NCI-H82 (cell line): ENCODE data around the gene VWA2.

ENCODE experiments used
- DNase-seq: peaks from one replicate; lab custom pipeline; 2025; lab: John Stamatoyannopoulos, UW

The VWA2 gene

GRCh38 chr10:114300036-114300645 lies 61.1 kb downstream of the VWA2 start:
- DNase-seq = no peak

GRCh38 chr10:114301177-114301576 lies 62.1 kb downstream of the VWA2 start:
- DNase-seq = peak; percentile 14

GRCh38 chr10:114301951-114302710 lies 63.1 kb downstream of the VWA2 start:
- DNase-seq = no peak

- no peak for DNase-seq
These were observed 64.5 kb downstream of the VWA2 start for GRCh38 chr10:114303556-114303955.

- DNase-seq = peak; percentile 78
These were observed 65.0 kb downstream of the VWA2 start for GRCh38 chr10:114304017-114304570.

- DNase-seq = peak; percentile 28
These were observed 65.7 kb downstream of the VWA2 start for GRCh38 chr10:114304571-114305421.

- no peak for DNase-seq
These were observed 66.5 kb downstream of the VWA2 start for GRCh38 chr10:114305521-114305925.

- DNase-seq = no peak
These were observed 67.3 kb downstream of the VWA2 start for GRCh38 chr10:114306116-114306973.

- DNase-seq = no peak
These were observed 68.7 kb downstream of the VWA2 start for GRCh38 chr10:114307731-114308130.

- DNase-seq = no peak
These were observed 69.7 kb downstream of the VWA2 start for GRCh38 chr10:114308531-114309363.

- DNase-seq = no peak
These were observed 70.3 kb downstream of the VWA2 start for GRCh38 chr10:114309364-114309651.

GRCh38 chr10:114310346-114310745 lies 71.3 kb downstream of the VWA2 start:
- no peak for DNase-seq

- no peak for DNase-seq
These were observed 72.0 kb downstream of the VWA2 start for GRCh38 chr10:114311023-114311422.

- DNase-seq = no peak
These were observed 72.6 kb downstream of the VWA2 start for GRCh38 chr10:114311496-114312209.

GRCh38 chr10:114313139-114313538 lies 74.1 kb downstream of the VWA2 start:
- no peak for DNase-seq

- no peak for DNase-seq
These were observed 74.8 kb downstream of the VWA2 start for GRCh38 chr10:114313866-114314265.

- no peak for DNase-seq
These were observed 76.7 kb downstream of the VWA2 start for GRCh38 chr10:114315566-114316420.

- DNase-seq = no peak
These were observed 77.7 kb downstream of the VWA2 start for GRCh38 chr10:114316744-114317143.
